IMR-90 (cell line): ENCODE measurements around the gene TMOD2. TPM values are rescaled to one million over a fixed set of nuclear protein-coding genes. Genes with fewer than 3 reads are reported as not detected.

ENCODE experiments used
- ATAC-seq: fragments of 200-7000 bp; cut with Tn5 transposase; 2 replicates; pipeline ENCODE4 v1.9.1; 2020; ENCODE audit warnings: low read depth, mild to moderate bottlenecking, moderate library complexity
- BruUV-seq: library from RNA; stranded (reverse); fragments of 400-500 nt; replicated peaks from 2 replicates; lab custom pipeline; 2021; lab: Mats Ljungman, UMichigan
- CTCF ChIA-PET: fragments of 300-600 bp; formaldehyde crosslinking; extraction: SDS; loops from one replicate; lab custom pipeline; 2021; ENCODE audit warnings: antibody characterized with exemption; lab: Yijun Ruan, JAX
- POLR2A ChIA-PET: fragments of 300-600 bp; sonication (Branson Sonifier 250); formaldehyde crosslinking; loops from one replicate; lab custom pipeline; 2022; ENCODE audit warnings: antibody characterized with exemption; ENCODE audit not compliant: unreplicated experiment; lab: Charles Lee
- DNase-seq: peaks from one replicate; pipeline ENCODE4 v3.0.0; 2013
- H2AFZ ChIP-seq: replicated peaks from 2 replicates; pipeline ENCODE3; 2013; ENCODE audit warnings: low read length, mild to moderate bottlenecking; ENCODE audit not compliant: poor library complexity
- H2AK5ac ChIP-seq: 2 replicates; pipeline ENCODE4 v1.6.1; 2013; ENCODE audit warnings: low read depth, low read length, inconsistent platforms
- H2AK9ac ChIP-seq: replicated peaks from 2 replicates; pipeline ENCODE3; 2013; ENCODE audit warnings: mild to moderate bottlenecking, low read depth, low read length, moderate library complexity; ENCODE audit not compliant: poor library complexity
- H2BK120ac ChIP-seq: 2 replicates; pipeline ENCODE4 v1.6.1; 2013; ENCODE audit warnings: low read depth, low read length, inconsistent platforms
- H2BK15ac ChIP-seq: 3 replicates; pipeline ENCODE4 v1.6.1; 2013; ENCODE audit warnings: low read depth, low read length, inconsistent platforms
- H2BK20ac ChIP-seq: 2 replicates; pipeline ENCODE4 v1.6.1; 2013; ENCODE audit warnings: low read depth, mild to moderate bottlenecking, inconsistent platforms, low read length, moderate library complexity
- H2BK5ac ChIP-seq: 2 replicates; pipeline ENCODE4 v1.6.1; 2013; ENCODE audit warnings: mild to moderate bottlenecking, low read depth, low read length, inconsistent platforms; ENCODE audit not compliant: poor library complexity, severe bottlenecking
- H3K14ac ChIP-seq: replicated peaks from 2 replicates; pipeline ENCODE4 v1.6.1; 2013; ENCODE audit warnings: low read depth, low read length, inconsistent platforms
- H3K18ac ChIP-seq: 2 replicates; pipeline ENCODE4 v1.6.1; 2013; ENCODE audit warnings: low read depth, low read length, control low read depth
- H3K23ac ChIP-seq: 2 replicates; pipeline ENCODE4 v1.6.1; 2013; ENCODE audit warnings: low read depth, low read length, inconsistent platforms
- H3K27ac ChIP-seq: 2 replicates; pipeline ENCODE4 v1.5.1; 2013; ENCODE audit warnings: mild to moderate bottlenecking, control low read depth, low read length; ENCODE audit not compliant: insufficient read depth
- H3K27me3 ChIP-seq: 2 replicates; pipeline ENCODE4 v1.6.1; 2013; ENCODE audit warnings: low read length; ENCODE audit not compliant: control insufficient read depth, insufficient read depth
- H3K36me3 ChIP-seq: 2 replicates; pipeline ENCODE4 v1.6.1; 2013; ENCODE audit warnings: low read length, mixed read lengths; ENCODE audit not compliant: control insufficient read depth, insufficient read depth
- H3K4ac ChIP-seq: 2 replicates; pipeline ENCODE4 v1.6.1; 2013; ENCODE audit warnings: low read depth, low read length, inconsistent platforms
- H3K4me1 ChIP-seq: 2 replicates; pipeline ENCODE4 v1.6.1; 2013; ENCODE audit warnings: low read length, mixed read lengths; ENCODE audit not compliant: control insufficient read depth, insufficient read depth
- H3K4me2 ChIP-seq: 2 replicates; pipeline ENCODE4 v1.6.1; 2013; ENCODE audit warnings: low read depth, mild to moderate bottlenecking, control low read depth, low read length, moderate library complexity
- H3K4me3 ChIP-seq: 2 replicates; pipeline ENCODE4 v1.5.1; 2013; ENCODE audit warnings: low read depth, mild to moderate bottlenecking, control low read depth, low read length, moderate library complexity; ENCODE audit not compliant: insufficient read depth
- H3K56ac ChIP-seq: 2 replicates; pipeline ENCODE4 v1.6.1; 2013; ENCODE audit warnings: low read length, inconsistent platforms; ENCODE audit not compliant: insufficient read depth; ENCODE audit errors: extremely low read depth
- H3K79me1 ChIP-seq, 2 experiments: 2 replicates each; pipeline ENCODE4 v1.6.1; 2013; ENCODE audit warnings: low read length in 2 of 2, inconsistent platforms in 1 of 2, low read depth in 1 of 2
- H3K9ac ChIP-seq: 2 replicates; pipeline ENCODE4 v1.6.1; 2013; ENCODE audit warnings: low read depth, low read length, control low read depth
- H3K9me1 ChIP-seq: 2 replicates; pipeline ENCODE4 v1.6.1; 2013; ENCODE audit warnings: low read length, inconsistent platforms; ENCODE audit not compliant: insufficient read depth
- H3K9me3 ChIP-seq: 2 replicates; pipeline ENCODE4 v1.6.1; 2013; ENCODE audit warnings: low read length; ENCODE audit not compliant: control insufficient read depth, insufficient read depth
- H4K20me1 ChIP-seq: 2 replicates; pipeline ENCODE4 v1.6.1; 2013; ENCODE audit warnings: low read length, inconsistent platforms; ENCODE audit not compliant: insufficient read depth
- H4K5ac ChIP-seq: 2 replicates; pipeline ENCODE4 v1.6.1; 2013; ENCODE audit warnings: mild to moderate bottlenecking, low read depth, low read length, control low read depth
- H4K8ac ChIP-seq, 2 experiments: 2 replicates each; pipeline ENCODE4 v1.6.1; 2013; ENCODE audit warnings: low read depth in 2 of 2, low read length in 2 of 2, control low read depth in 1 of 2, inconsistent platforms in 1 of 2
- H4K91ac ChIP-seq: 2 replicates; pipeline ENCODE4 v1.6.1; 2013; ENCODE audit warnings: low read depth, low read length, inconsistent platforms; ENCODE audit not compliant: insufficient read depth
- BHLHE40 ChIP-seq: fragments of 150-350 bp; IDR thresholded peaks from 2 replicates; pipeline ENCODE4 v1.6.1; 2016; ENCODE audit warnings: mild to moderate bottlenecking, low read depth, low read length
- CEBPB ChIP-seq: IDR thresholded peaks from 2 replicates; pipeline ENCODE4 v1.6.1; 2012; ENCODE audit warnings: low read depth, low read length, improper control_type of control experiment
- CHD1 ChIP-seq: IDR thresholded peaks from 2 replicates; pipeline ENCODE4 v1.6.1; 2012; ENCODE audit warnings: low read depth, low read length, improper control_type of control experiment
- CTCF ChIP-seq: conservative IDR thresholded peaks from 2 replicates; pipeline ENCODE4 v1.5.1; 2012; ENCODE audit warnings: mild to moderate bottlenecking, low read depth, low read length, improper control_type of control experiment
- ELK1 ChIP-seq: fragments of 150-350 bp; IDR thresholded peaks from 2 replicates; pipeline ENCODE4 v1.6.1; 2016; ENCODE audit warnings: low read depth, mild to moderate bottlenecking, low read length, moderate library complexity, borderline replicate concordance
- FOS ChIP-seq: fragments of 150-350 bp; IDR thresholded peaks from 2 replicates; pipeline ENCODE4 v1.6.1; 2016; ENCODE audit warnings: low read depth, low read length
- MAFK ChIP-seq: IDR thresholded peaks from 2 replicates; pipeline ENCODE4 v1.6.1; 2012; ENCODE audit warnings: low read depth, low read length, improper control_type of control experiment
- MAZ ChIP-seq: IDR thresholded peaks from 2 replicates; pipeline ENCODE4 v1.6.1; 2012; ENCODE audit warnings: low read depth, mild to moderate bottlenecking, low read length, improper control_type of control experiment, moderate library complexity, borderline replicate concordance
- MXI1 ChIP-seq: IDR thresholded peaks from 2 replicates; pipeline ENCODE4 v1.6.1; 2012; ENCODE audit warnings: low read depth, mild to moderate bottlenecking, low read length, moderate library complexity, borderline replicate concordance
- POLR2A ChIP-seq: IDR thresholded peaks from 2 replicates; pipeline ENCODE4 v1.6.1; 2012; ENCODE audit warnings: mild to moderate bottlenecking, low read depth, low read length
- RAD21 ChIP-seq: IDR thresholded peaks from 2 replicates; pipeline ENCODE4 v1.6.1; 2012; ENCODE audit warnings: low read length, improper control_type of control experiment
- RCOR1 ChIP-seq: IDR thresholded peaks from 2 replicates; pipeline ENCODE4 v1.6.1; 2012; ENCODE audit warnings: mild to moderate bottlenecking, low read length, improper control_type of control experiment; ENCODE audit not compliant: insufficient replicate concordance
- SMC3 ChIP-seq: fragments of 150-350 bp; IDR thresholded peaks from 2 replicates; pipeline ENCODE4 v1.6.1; 2016; ENCODE audit warnings: low read depth, mild to moderate bottlenecking, antibody characterized with exemption, low read length, moderate library complexity
- USF2 ChIP-seq: fragments of 150-350 bp; IDR thresholded peaks from 2 replicates; pipeline ENCODE4 v1.6.1; 2017; ENCODE audit warnings: mild to moderate bottlenecking, antibody characterized with exemption, low read length, low read depth
- WGBS, 2 experiments: methylation state at CpG; one replicate each; pipeline versions ENCODE4 v1.1.5 to v1.1.7; 2013; ENCODE audit warnings: missing lambda C conversion rate in 2 of 2; ENCODE audit not compliant: insufficient read length in 1 of 2; ENCODE audit errors: extremely low coverage in 2 of 2; 5-methylcytosine and 5-hydroxymethylcytosine counted together
- dilution Hi-C: fragments of 300-500 bp; cut with HindIII; formaldehyde crosslinking; loops from one replicate; pipeline ENCODE4 v1.14.3; 2018; ENCODE audit warnings: low sequenced_read_pairs; ENCODE audit not compliant: unreplicated experiment
- in situ Hi-C: fragments of 300-500 bp; cut with MboI; formaldehyde crosslinking; loops from 3 replicates; pipeline ENCODE4 v1.14.3; 2019; ENCODE audit warnings: low sequenced_read_pairs, inconsistent platforms, mixed read lengths
- intact Hi-C: fragments of 100-400 bp; cut with micrococcal nuclease; formaldehyde crosslinking; loops from 2 replicates; pipeline ENCODE4 v1.10.0; 2022
- polyA plus RNA-seq, 3 experiments: library from polyadenylated mRNA; depleted of rRNA; stranded (reverse); fragments of >200 nt; gene quantifications; 2 replicates each; pipeline ENCODE4 v1.2.3, GENCODE V29; 2012; ENCODE audit warnings: low replicate concordance in 1 of 3
- total RNA-seq: library from RNA; depleted of rRNA; stranded (reverse); fragments of >200 nt; gene quantifications from 2 replicates; pipeline ENCODE4 v1.2.3, GENCODE V29; 2012

Gene TMOD2
- total and polyA plus RNA-seq, 2 of the 4 experiments (the other 2 are of a cell fraction): 2.8 to 5.4 TPM

GRCh38 chr15:51738553-51738952 is 12.8 kb upstream of the TMOD2 start:
- Histone ChIP-seq H3K56ac (no peak overlapping the region), H3K23ac (no peak overlapping the region), H4K91ac (no peak overlapping the region), H3K14ac (no peak overlapping the region), H3K4me1 (peaks cover 6% of the 10 kb centered on the region; the same call in 1 of the 2 replicates), H2AK9ac (no peak overlapping the region), H3K9me3 (no peaks in the 10 kb centered on the region), H2BK120ac (no peak overlapping the region), H3K9ac (no peak overlapping the region), H3K4me3 (no peak overlapping the region), H2BK15ac (no peak overlapping the region), H3K36me3 (no peaks in the 10 kb centered on the region), H4K5ac (no peak overlapping the region), H4K20me1 (no peaks in the 10 kb centered on the region), H4K8ac (no peak overlapping the region), H2AK5ac (no peak overlapping the region), H3K4ac (no peak overlapping the region), H3K18ac (no peak overlapping the region), H2BK5ac (no peak overlapping the region), H3K79me1 (peaks cover 4 to 24% of the 10 kb centered on the region in 2 experiments; a peak in 3 of 4 replicates), H3K4me2 (no peak overlapping the region), H2AFZ (no peak overlapping the region), H3K9me1 (no peaks in the 10 kb centered on the region; the same call in 1 of the 2 replicates), H3K27ac (no peak overlapping the region), H2BK20ac (no peak overlapping the region), H3K27me3 (no peaks in the 10 kb centered on the region)
- ChIA-PET POLR2A (interaction anchor here (0.6 kb wide), 1 partner anchor 107 kb away, joined by 3 read pairs; no protein-coding TSS in a partner anchor), CTCF (interaction anchor here (1.1 to 2.2 kb wide), 2 partner anchors 38 to 89 kb away, joined by 3 to 16 read pairs; no protein-coding TSS in a partner anchor)
- intact Hi-C loops (no loop called here), dilution Hi-C loops (no loop called here), in situ Hi-C loops (no loop called here)
- TF ChIP-seq USF2 (no peak), RCOR1 (no peak), RAD21 (no peak), BHLHE40 (no peak), MXI1 (no peak), POLR2A (no peak), MAFK (no peak), CTCF (no peak), SMC3 (no peak), ELK1 (no peak), FOS (no peak), CHD1 (no peak), MAZ (no peak), CEBPB (no peak)
- no CpG with 5 or more reads among the region's 2 CpGs for WGBS, 2 experiments
- BruUV-seq: no TSS peak
- ATAC-seq (no peak), DNase-seq (no peak)
